WTC11 (cell line): ENCODE measurements around the gene RPS25. TPM values are rescaled to one million over a fixed set of nuclear protein-coding genes. Genes with fewer than 3 reads are reported as not detected.

Experiments
- ATAC-seq: fragments of 200-7000 bp; cut with Tn5 transposase; 2 replicates; pipeline ENCODE4 v1.10.0; 2021; ENCODE audit warnings: mild to moderate bottlenecking, moderate library complexity
- CTCF ChIA-PET: fragments of 300-600 bp; sonication (Branson Sonifier 250); formaldehyde crosslinking; loops from one replicate; lab custom pipeline; 2021; ENCODE audit warnings: antibody characterized with exemption; lab: Charles Lee
- POLR2A ChIA-PET: fragments of 350-600 bp; sonication (Branson Sonifier 250); formaldehyde crosslinking; loops from one replicate; lab custom pipeline; 2021; ENCODE audit warnings: antibody characterized with exemption; lab: Charles Lee
- DNase-seq: peaks from one replicate; pipeline ENCODE4 v3.0.0; 2021; ENCODE audit warnings: low spot score
- H3K27ac Mint-ChIP-seq: 2 replicates; pipeline ENCODE4 v1.8.0; 2021; ENCODE audit warnings: mixed read lengths
- H3K27me3 Mint-ChIP-seq: 2 replicates; pipeline ENCODE4 v1.8.0; 2021; ENCODE audit warnings: low read depth, mild to moderate bottlenecking, moderate library complexity, mixed read lengths
- H3K36me3 Mint-ChIP-seq: 2 replicates; pipeline ENCODE4 v1.8.0; 2021; ENCODE audit warnings: mixed read lengths
- H3K4me1 Mint-ChIP-seq: 2 replicates; pipeline ENCODE4 v1.8.0; 2022; ENCODE audit warnings: mixed read lengths
- H3K4me3 Mint-ChIP-seq: 2 replicates; pipeline ENCODE4 v1.8.0; 2021; ENCODE audit warnings: mild to moderate bottlenecking, moderate library complexity, mixed read lengths
- H3K9me3 Mint-ChIP-seq: 2 replicates; pipeline ENCODE4 v1.8.0; 2021; ENCODE audit warnings: mixed read lengths
- ATF1 ChIP-seq: sonication (generic); formaldehyde crosslinking; IDR thresholded peaks from 2 replicates; pipeline ENCODE4 v1.8.1; 2023; ENCODE audit warnings: mild to moderate bottlenecking, moderate library complexity, missing genetic modification reagents
- CBFB ChIP-seq: sonication (generic); formaldehyde crosslinking; IDR thresholded peaks from 2 replicates; pipeline ENCODE4 v1.8.1; 2022; ENCODE audit warnings: mild to moderate bottlenecking, low read depth, missing genetic modification reagents
- ELF4 ChIP-seq: sonication (generic); formaldehyde crosslinking; IDR thresholded peaks from 2 replicates; pipeline ENCODE4 v1.8.1; 2022; ENCODE audit warnings: low read depth, mild to moderate bottlenecking, moderate library complexity, missing genetic modification reagents
- NFATC4 ChIP-seq: fragments of 250-450 bp; sonication (Bioruptor Pico); IDR thresholded peaks from 2 replicates; pipeline ENCODE4 v1.9.0; 2021; ENCODE audit warnings: mild to moderate bottlenecking
- NR2C2 ChIP-seq: sonication (generic); formaldehyde crosslinking; IDR thresholded peaks from 2 replicates; pipeline ENCODE4 v1.8.0; 2022; ENCODE audit warnings: mild to moderate bottlenecking, missing genetic modification reagents
- NR3C1 ChIP-seq: sonication (generic); formaldehyde crosslinking; conservative IDR thresholded peaks from 2 replicates; pipeline ENCODE4 v1.8.1; 2023; ENCODE audit warnings: low read depth, mild to moderate bottlenecking, missing genetic modification reagents
- SMAD3 ChIP-seq: sonication (generic); formaldehyde crosslinking; IDR thresholded peaks from 2 replicates; pipeline ENCODE4 v1.8.0; 2022; ENCODE audit warnings: missing genetic modification reagents, mild to moderate bottlenecking, borderline replicate concordance
- SMAD4 ChIP-seq: sonication (generic); formaldehyde crosslinking; IDR thresholded peaks from 2 replicates; pipeline ENCODE4 v1.8.0; 2022; ENCODE audit warnings: mild to moderate bottlenecking, missing genetic modification reagents
- TEAD1 ChIP-seq: sonication (generic); formaldehyde crosslinking; IDR thresholded peaks from 2 replicates; pipeline ENCODE4 v1.8.0; 2022; ENCODE audit warnings: mild to moderate bottlenecking, missing genetic modification reagents
- ZBTB21 ChIP-seq: sonication (generic); formaldehyde crosslinking; IDR thresholded peaks from 2 replicates; pipeline ENCODE4 v1.8.1; 2023; ENCODE audit warnings: mild to moderate bottlenecking, missing genetic modification reagents, borderline replicate concordance
- ZNF317 ChIP-seq: sonication (generic); formaldehyde crosslinking; IDR thresholded peaks from 2 replicates; pipeline ENCODE4 v1.8.1; 2023; ENCODE audit warnings: low read depth, mild to moderate bottlenecking, moderate library complexity, missing genetic modification reagents, borderline replicate concordance
- ZNF416 ChIP-seq: fragments of 250-450 bp; sonication (Bioruptor Pico); IDR thresholded peaks from 2 replicates; pipeline ENCODE4 v1.9.0; 2021; ENCODE audit warnings: mild to moderate bottlenecking, inconsistent platforms
- total RNA-seq: library from RNA; stranded (reverse); gene quantifications from 3 replicates; pipeline ENCODE4 v1.2.3, GENCODE V29; 2021
- TF ChIP-seq, protein P1 (sequence below): sonication (generic); formaldehyde crosslinking; IDR thresholded peaks from 2 replicates; pipeline ENCODE4 v1.8.1; 2022; ENCODE audit warnings: low read depth, missing genetic modification reagents, borderline replicate concordance
- TF ChIP-seq, protein P2 (sequence below): sonication (generic); formaldehyde crosslinking; IDR thresholded peaks from 2 replicates; pipeline ENCODE4 v1.8.1; 2023; ENCODE audit warnings: mild to moderate bottlenecking, missing genetic modification reagents

The RPS25 gene
- total RNA-seq, 1 experiment from 2014 or later = 1,349 TPM

DNA sequence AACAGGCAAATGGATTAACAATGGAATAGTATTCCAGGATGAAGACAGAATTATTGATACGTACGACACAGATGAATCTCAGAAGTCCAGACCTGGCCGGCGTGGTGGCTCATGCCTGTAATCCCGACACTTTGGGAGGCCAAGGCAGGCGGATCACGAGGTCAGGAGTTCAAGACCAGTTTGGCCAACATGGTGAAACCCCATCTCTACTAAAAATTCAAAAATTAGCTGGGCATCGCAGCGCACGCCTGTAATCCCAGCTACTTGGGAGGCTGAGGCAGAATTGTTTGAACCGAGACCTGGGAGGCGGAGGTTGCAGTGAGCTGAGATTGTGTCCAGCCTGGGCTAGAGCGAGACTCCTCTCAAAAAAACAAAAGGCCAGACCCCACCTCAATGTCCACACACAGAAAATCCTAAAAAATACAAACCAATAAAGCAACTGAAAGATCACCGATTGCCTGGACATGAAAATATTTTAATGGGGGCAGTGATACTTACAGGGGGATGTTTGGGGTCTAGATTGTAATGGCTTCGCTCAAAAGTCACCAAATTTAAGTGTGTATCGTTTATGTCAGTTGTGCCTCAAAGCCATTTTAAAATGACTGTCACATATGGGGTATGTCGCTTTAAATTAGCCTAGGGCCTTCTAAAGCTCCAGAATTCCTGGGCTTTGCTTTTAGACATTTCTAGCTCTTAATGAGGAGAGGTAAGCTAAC, 3.8 kb downstream of the RPS25 start (continued):
- TF ChIP-seq, protein P1, sequence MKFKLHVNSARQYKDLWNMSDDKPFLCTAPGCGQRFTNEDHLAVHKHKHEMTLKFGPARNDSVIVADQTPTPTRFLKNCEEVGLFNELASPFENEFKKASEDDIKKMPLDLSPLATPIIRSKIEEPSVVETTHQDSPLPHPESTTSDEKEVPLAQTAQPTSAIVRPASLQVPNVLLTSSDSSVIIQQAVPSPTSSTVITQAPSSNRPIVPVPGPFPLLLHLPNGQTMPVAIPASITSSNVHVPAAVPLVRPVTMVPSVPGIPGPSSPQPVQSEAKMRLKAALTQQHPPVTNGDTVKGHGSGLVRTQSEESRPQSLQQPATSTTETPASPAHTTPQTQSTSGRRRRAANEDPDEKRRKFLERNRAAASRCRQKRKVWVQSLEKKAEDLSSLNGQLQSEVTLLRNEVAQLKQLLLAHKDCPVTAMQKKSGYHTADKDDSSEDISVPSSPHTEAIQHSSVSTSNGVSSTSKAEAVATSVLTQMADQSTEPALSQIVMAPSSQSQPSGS = no peak
- no peak for TF ChIP-seq SMAD3 (CRISPR knock-in tag)
- TF ChIP-seq, all 79 proteins: peak for 3

DNA sequence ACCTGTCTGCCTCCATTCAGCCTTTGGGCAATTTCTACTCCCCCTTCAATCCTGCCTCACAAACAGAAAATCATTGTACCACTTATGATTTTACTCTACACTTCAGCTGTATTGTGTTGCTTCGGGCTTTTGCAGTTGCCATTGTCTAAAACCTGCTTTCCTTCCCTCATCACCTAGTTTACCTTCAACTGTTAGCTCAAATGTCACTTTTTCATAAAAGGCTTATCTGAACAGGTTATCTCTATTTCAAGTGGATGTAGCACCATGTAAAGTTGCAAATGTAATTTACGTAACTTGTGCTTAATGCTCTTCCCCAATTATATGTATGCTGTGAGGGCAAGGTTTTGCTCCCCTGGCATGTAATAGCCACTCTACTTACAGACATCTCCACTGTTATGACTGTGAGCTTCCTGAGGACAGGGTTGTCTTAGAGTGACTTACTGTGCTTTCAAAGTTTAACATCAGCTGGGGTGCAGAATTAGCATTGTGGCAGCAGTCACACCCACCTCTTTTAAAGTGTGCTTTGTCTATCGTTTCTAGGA, 5.4 kb downstream of the RPS25 start:
- H3K36me3 Mint-ChIP-seq = peaks cover 68% of the 10 kb centered on the region
- 0 out of 2 replicates have a peak overlapping the region, but pooled peaks have one; percentile 75 for H3K27ac Mint-ChIP-seq
- no peak for ATAC-seq
- no peak for TF ChIP-seq ZBTB21 (CRISPR knock-in tag)
- TF ChIP-seq, protein P2, sequence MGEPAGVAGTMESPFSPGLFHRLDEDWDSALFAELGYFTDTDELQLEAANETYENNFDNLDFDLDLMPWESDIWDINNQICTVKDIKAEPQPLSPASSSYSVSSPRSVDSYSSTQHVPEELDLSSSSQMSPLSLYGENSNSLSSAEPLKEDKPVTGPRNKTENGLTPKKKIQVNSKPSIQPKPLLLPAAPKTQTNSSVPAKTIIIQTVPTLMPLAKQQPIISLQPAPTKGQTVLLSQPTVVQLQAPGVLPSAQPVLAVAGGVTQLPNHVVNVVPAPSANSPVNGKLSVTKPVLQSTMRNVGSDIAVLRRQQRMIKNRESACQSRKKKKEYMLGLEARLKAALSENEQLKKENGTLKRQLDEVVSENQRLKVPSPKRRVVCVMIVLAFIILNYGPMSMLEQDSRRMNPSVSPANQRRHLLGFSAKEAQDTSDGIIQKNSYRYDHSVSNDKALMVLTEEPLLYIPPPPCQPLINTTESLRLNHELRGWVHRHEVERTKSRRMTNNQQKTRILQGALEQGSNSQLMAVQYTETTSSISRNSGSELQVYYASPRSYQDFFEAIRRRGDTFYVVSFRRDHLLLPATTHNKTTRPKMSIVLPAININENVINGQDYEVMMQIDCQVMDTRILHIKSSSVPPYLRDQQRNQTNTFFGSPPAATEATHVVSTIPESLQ (CRISPR knock-in tag) = no peak
- peak; percentile 13; the same call in 1 of the 2 replicates for TF ChIP-seq NFATC4 (CRISPR knock-in tag)
- no peaks in the 10 kb centered on the region for H3K9me3 Mint-ChIP-seq
- no peak for DNase-seq
- H3K4me1 Mint-ChIP-seq = peaks cover 10% of the 10 kb centered on the region; the same call in 1 of the 2 replicates
- H3K27me3 Mint-ChIP-seq = no peaks in the 10 kb centered on the region
- ChIA-PET CTCF (interaction anchor here (1.5 kb wide), 1 partner anchor 15 kb away, joined by 6 read pairs; no protein-coding TSS in a partner anchor), POLR2A (interaction anchor here (0.6 kb wide), 1 partner anchor 20 kb away, joined by 6 read pairs; no protein-coding TSS in a partner anchor)
- H3K4me3 Mint-ChIP-seq = no peak overlapping the region

DNA sequence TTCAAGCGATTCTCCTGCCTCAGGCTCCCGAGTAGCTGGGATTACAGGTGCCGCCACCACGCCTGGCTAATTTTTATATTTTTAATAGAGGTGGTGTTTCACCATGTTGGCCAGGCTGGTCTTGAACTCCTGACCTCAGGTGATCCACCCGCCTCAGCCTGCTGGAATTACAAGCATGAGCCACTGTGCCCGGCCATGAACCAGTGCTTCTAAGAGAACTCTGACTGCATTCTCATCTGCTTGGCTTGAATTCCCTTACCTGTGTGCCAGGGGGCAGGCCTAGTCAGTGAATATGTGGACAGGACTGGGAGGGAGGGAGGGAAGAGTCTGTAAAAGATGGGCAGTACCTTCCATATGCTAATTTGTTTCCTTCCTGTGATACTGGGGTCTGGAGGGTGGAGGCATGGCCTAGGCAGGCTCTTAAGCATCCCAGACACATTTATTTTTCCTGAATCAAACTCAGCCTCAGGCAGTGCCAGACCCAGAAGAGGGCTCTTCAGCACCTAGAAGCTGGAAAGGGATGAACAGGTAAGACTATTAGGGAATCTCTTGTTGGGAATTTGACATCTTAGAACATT, 6.6 kb downstream of the RPS25 start:
- Mint-ChIP-seq H3K9me3 (no peaks in the 10 kb centered on the region), H3K4me3 (no peak overlapping the region), H3K27me3 (no peaks in the 10 kb centered on the region), H3K36me3 (peaks cover 64% of the 10 kb centered on the region), H3K27ac (0 out of 2 replicates have a peak overlapping the region, but pooled peaks have one; percentile 68), H3K4me1 (peaks cover 1% of the 10 kb centered on the region; the same call in 1 of the 2 replicates)
- DNase-seq (no peak), ATAC-seq (peak; percentile 41)
- ChIA-PET POLR2A (no interaction called here), CTCF (interaction anchor here (1.1 kb wide), 1 partner anchor 14 kb away, joined by 3 read pairs; the partner anchor contains the start of gene CENATAC)
- TF ChIP-seq TEAD1 (CRISPR knock-in tag) (no peak), NR3C1 (CRISPR knock-in tag) (no peak), CBFB (CRISPR knock-in tag) (no peak)

DNA sequence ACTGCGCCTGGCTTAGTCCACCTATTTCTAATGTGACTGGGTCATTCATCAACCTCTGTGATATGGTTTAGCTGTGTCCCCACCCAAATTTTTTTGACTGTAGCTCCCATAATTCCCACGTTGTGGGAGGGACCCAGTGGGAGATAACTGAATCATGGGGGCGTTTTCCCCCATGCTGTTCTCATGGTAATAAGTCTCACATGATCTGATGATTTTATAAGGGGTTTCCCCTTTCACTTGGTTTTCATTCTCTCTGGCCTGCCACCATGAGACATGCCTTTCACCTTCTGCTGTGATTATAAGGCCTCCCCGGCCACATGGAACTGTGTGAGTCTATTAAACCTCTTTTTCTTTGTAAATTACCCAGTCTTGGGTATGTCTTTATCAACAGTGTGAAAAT, 11.5 kb downstream of the RPS25 start:
- peak overlapping the region; percentile 19; the same call in 1 of the 2 replicates for H3K27ac Mint-ChIP-seq
- ChIA-PET CTCF (no interaction called here), POLR2A (no interaction called here)
- no peaks in the 10 kb centered on the region for H3K9me3 Mint-ChIP-seq
- TF ChIP-seq ATF1 = no peak
- TF ChIP-seq NR2C2 (CRISPR knock-in tag) = no peak
- no peak for TF ChIP-seq CBFB (CRISPR knock-in tag)
- TF ChIP-seq ELF4 (CRISPR knock-in tag) = no peak
- TF ChIP-seq ZNF416 (CRISPR knock-in tag) = no peak
- no peak for TF ChIP-seq ZNF317 (CRISPR knock-in tag)
- no peak for TF ChIP-seq SMAD4 (CRISPR knock-in tag)
- H3K27me3 Mint-ChIP-seq = no peaks in the 10 kb centered on the region
- no peaks in the 10 kb centered on the region for H3K4me1 Mint-ChIP-seq
- H3K36me3 Mint-ChIP-seq = peaks cover 47% of the 10 kb centered on the region
- no peak for ATAC-seq
- no peak overlapping the region for H3K4me3 Mint-ChIP-seq
- no peak for DNase-seq
